K562 (cell line): Measurements from ENCODE around the gene PBRM1. TPM values are rescaled to one million over a fixed set of nuclear protein-coding genes. Genes with fewer than 3 reads are reported as not detected.

ENCODE experiments used
- KAT7 ChIP-seq: sonication (generic); formaldehyde crosslinking; IDR thresholded peaks from 2 replicates; pipeline ENCODE4 v1.8.0; 2022; ENCODE audit warnings: missing genetic modification reagents, mild to moderate bottlenecking, borderline replicate concordance
- SREBF2 ChIP-seq: sonication (generic); formaldehyde crosslinking; IDR thresholded peaks from 2 replicates; pipeline ENCODE4 v1.4.0; 2020; ENCODE audit warnings: mild to moderate bottlenecking, missing genetic modification reagents
- ZFPM2 ChIP-seq: fragments of 250-450 bp; sonication (Bioruptor Pico); IDR thresholded peaks from 2 replicates; pipeline ENCODE4 v1.5.1; 2022; ENCODE audit warnings: mild to moderate bottlenecking
- ZNF445 ChIP-seq: fragments of 250-450 bp; sonication (Bioruptor Pico); IDR thresholded peaks from 2 replicates; pipeline ENCODE4 v1.4.0; 2020; ENCODE audit warnings: low read depth, mild to moderate bottlenecking, moderate library complexity
- polyA plus RNA-seq, 8 experiments: library from polyadenylated mRNA; depleted of rRNA in 4 of 8; stranded (reverse) in 5 of 8; unstranded in 3 of 8; fragments of >200 nt; fragmentation: Nextera tagmentation in 2 of 8; fragmentation: Illumina TruSeq in 1 of 8; extraction: Ambion mirVana in 2 of 8; extraction: Trizol in 1 of 8; gene quantifications; 2 replicates each; pipeline versions ENCODE4 v1.2.1 to v1.2.3, GENCODE V29; 2011 to 2014; ENCODE audit warnings: inconsistent platforms in 1 of 8, missing spikeins in 1 of 8
- total RNA-seq, 7 experiments: library from RNA; depleted of rRNA in 6 of 7; stranded (reverse); fragments of >200 nt in 6 of 7; fragmentation: Illumina TruSeq in 2 of 7; extraction: Trizol in 2 of 7; gene quantifications; 2 replicates each; pipeline versions ENCODE4 v1.2.1 to v1.2.3, GENCODE V29; 2011 to 2021; ENCODE audit warnings: low replicate concordance in 1 of 7
- TF ChIP-seq, protein P1 (sequence below), 2 experiments: fragments of 450-650 bp; formaldehyde crosslinking in 1 of 2; IDR thresholded peaks; 2 replicates each; pipeline versions ENCODE4 v1.4.0 to v1.6.1; 2014 to 2020; ENCODE audit warnings: mild to moderate bottlenecking in 2 of 2, borderline replicate concordance in 1 of 2, low read depth in 1 of 2
- TF ChIP-seq, protein P2 (sequence below): sonication (generic); formaldehyde crosslinking; IDR thresholded peaks from 2 replicates; pipeline ENCODE4 v1.8.1; 2023; ENCODE audit warnings: mild to moderate bottlenecking, missing genetic modification reagents
- TF ChIP-seq, protein P3 (sequence below): fragments of 200-400 bp; formaldehyde crosslinking; IDR thresholded peaks from 2 replicates; pipeline ENCODE4 v1.6.1; 2017; ENCODE audit warnings: mild to moderate bottlenecking, low read depth, low read length, moderate library complexity

PBRM1 gene
- total and polyA plus RNA-seq, 9 of the 15 experiments (the other 6 are each of a cell fraction or from before 2014, with no cell fraction given): 3.9 to 31.8 (median 19.0) TPM

DNA sequence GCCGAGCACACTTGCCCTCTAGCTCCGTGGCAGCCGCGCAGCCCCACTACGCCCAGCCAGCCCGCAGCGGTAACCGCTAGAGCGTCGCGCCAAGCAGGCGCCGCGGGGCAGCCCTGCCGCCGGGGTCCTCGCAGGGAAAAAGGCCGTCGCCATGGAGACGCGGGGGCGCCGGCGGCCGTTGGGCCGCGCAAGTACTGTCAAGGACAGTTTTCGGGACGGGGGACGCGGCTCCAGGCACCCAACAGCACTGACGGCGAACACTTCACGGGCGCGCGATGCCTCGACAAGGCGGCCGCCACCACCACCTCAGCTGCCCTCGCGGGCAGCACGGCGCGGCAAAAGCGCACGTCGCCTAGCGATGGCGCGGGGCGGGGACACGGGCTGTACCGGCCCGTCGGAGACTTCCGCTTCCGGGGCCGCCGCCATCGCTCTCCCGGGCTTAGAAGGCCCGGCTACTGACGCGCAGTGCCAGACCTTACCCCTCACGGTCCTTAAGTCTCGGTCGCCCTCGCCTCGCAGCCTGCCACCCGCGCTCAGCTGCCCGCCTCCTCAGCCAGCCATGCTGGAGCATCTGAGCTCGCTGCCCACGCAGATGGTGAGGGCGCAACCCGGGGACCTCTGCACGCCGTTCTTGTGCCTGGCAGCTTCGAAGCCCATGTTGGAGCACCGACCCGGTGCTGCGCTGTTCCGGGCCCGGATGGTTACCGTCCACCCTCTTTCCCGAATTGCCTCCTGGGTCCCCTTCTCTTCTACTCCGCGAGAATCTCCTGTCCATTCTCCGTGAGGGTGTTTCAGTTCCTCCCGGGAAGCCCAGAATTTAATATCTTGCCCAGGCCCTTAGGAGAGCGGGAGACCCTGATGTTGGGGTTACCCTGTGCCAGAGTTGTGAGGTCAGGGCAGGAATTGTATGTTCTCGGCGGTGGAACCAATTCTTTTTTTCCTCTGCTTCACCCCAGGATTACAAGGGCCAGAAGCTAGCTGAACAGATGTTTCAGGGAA lies 20.3 kb upstream of the PBRM1 start, which contains the start of the genes GLT8D1 and SPCS1 (continued):
- TF ChIP-seq, protein P1, sequence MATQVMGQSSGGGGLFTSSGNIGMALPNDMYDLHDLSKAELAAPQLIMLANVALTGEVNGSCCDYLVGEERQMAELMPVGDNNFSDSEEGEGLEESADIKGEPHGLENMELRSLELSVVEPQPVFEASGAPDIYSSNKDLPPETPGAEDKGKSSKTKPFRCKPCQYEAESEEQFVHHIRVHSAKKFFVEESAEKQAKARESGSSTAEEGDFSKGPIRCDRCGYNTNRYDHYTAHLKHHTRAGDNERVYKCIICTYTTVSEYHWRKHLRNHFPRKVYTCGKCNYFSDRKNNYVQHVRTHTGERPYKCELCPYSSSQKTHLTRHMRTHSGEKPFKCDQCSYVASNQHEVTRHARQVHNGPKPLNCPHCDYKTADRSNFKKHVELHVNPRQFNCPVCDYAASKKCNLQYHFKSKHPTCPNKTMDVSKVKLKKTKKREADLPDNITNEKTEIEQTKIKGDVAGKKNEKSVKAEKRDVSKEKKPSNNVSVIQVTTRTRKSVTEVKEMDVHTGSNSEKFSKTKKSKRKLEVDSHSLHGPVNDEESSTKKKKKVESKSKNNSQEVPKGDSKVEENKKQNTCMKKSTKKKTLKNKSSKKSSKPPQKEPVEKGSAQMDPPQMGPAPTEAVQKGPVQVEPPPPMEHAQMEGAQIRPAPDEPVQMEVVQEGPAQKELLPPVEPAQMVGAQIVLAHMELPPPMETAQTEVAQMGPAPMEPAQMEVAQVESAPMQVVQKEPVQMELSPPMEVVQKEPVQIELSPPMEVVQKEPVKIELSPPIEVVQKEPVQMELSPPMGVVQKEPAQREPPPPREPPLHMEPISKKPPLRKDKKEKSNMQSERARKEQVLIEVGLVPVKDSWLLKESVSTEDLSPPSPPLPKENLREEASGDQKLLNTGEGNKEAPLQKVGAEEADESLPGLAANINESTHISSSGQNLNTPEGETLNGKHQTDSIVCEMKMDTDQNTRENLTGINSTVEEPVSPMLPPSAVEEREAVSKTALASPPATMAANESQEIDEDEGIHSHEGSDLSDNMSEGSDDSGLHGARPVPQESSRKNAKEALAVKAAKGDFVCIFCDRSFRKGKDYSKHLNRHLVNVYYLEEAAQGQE (IDR thresholded peaks at IDR 0.05; ENCODE audit: borderline replicate concordance): no peak
- TF ChIP-seq, protein P1 (CRISPR knock-in tag; IDR thresholded peaks at IDR 0.05; ENCODE audit: low read depth): 0 out of 2 replicates have a peak, but pooled peaks have one; percentile 15
- TF ChIP-seq, protein P2, sequence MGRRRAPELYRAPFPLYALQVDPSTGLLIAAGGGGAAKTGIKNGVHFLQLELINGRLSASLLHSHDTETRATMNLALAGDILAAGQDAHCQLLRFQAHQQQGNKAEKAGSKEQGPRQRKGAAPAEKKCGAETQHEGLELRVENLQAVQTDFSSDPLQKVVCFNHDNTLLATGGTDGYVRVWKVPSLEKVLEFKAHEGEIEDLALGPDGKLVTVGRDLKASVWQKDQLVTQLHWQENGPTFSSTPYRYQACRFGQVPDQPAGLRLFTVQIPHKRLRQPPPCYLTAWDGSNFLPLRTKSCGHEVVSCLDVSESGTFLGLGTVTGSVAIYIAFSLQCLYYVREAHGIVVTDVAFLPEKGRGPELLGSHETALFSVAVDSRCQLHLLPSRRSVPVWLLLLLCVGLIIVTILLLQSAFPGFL: no peak
- no peak for TF ChIP-seq SREBF2
- no peak for TF ChIP-seq ZFPM2
- TF ChIP-seq, protein P3, sequence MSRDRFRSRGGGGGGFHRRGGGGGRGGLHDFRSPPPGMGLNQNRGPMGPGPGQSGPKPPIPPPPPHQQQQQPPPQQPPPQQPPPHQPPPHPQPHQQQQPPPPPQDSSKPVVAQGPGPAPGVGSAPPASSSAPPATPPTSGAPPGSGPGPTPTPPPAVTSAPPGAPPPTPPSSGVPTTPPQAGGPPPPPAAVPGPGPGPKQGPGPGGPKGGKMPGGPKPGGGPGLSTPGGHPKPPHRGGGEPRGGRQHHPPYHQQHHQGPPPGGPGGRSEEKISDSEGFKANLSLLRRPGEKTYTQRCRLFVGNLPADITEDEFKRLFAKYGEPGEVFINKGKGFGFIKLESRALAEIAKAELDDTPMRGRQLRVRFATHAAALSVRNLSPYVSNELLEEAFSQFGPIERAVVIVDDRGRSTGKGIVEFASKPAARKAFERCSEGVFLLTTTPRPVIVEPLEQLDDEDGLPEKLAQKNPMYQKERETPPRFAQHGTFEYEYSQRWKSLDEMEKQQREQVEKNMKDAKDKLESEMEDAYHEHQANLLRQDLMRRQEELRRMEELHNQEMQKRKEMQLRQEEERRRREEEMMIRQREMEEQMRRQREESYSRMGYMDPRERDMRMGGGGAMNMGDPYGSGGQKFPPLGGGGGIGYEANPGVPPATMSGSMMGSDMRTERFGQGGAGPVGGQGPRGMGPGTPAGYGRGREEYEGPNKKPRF: no peak
- no peak for TF ChIP-seq ZNF445 (CRISPR knock-in tag)
- peak; percentile 81; the same call in 1 of the 2 replicates for TF ChIP-seq KAT7
